Activated CD8-positive, alpha-beta memory T cell treated with anti-CD3 and anti-CD28 coated beads for 36 hours (primary cell): ENCODE results near the gene PAX7. TPM values are rescaled to one million over a fixed set of nuclear protein-coding genes. Genes with fewer than 3 reads are reported as not detected.
"Not testable (repeated sequence)": the region's sequence is repeated elsewhere in the genome, so short reads cannot be mapped to it uniquely, and the experiment has no call there.

Source experiments
- CTCF ChIA-PET: fragments of 350-600 bp; sonication (Branson Sonifier 250); formaldehyde crosslinking; loops from one replicate; lab custom pipeline; 2021; ENCODE audit warnings: antibody characterized with exemption; lab: Charles Lee
- POLR2A ChIA-PET: fragments of 350-600 bp; sonication (Branson Sonifier 250); formaldehyde crosslinking; loops from one replicate; lab custom pipeline; 2021; ENCODE audit warnings: antibody characterized with exemption; lab: Charles Lee
- total RNA-seq, 2 experiments: library from RNA; stranded (reverse); gene quantifications; one replicate each; pipeline ENCODE4 v1.2.3, GENCODE V29; 2021

PAX7 gene
- total RNA-seq, 2 experiments from 2014 or later: not detected

GRCh38 chr1:18736958-18737357, 106.3 kb downstream of the PAX7 start:
- ChIA-PET CTCF (no interaction called here), POLR2A (no interaction called here)

GRCh38 chr1:18738126-18738525, 107.5 kb downstream of the PAX7 start:
- ChIA-PET POLR2A (no interaction called here), CTCF (no interaction called here)

- ChIA-PET CTCF (no interaction called here), POLR2A (no interaction called here)
Observed at GRCh38 chr1:18738617-18739016, 108.0 kb downstream of the PAX7 start.

GRCh38 chr1:18739408-18739807, 108.8 kb downstream of the PAX7 start:
- ChIA-PET CTCF (no interaction called here), POLR2A (no interaction called here)

- POLR2A ChIA-PET: no interaction called here
- CTCF ChIA-PET: no interaction called here
Observed at GRCh38 chr1:18739897-18740296, 109.3 kb downstream of the PAX7 start.

GRCh38 chr1:18740617-18741016, 110.0 kb downstream of the PAX7 start:
- CTCF ChIA-PET: no interaction called here
- POLR2A ChIA-PET: no interaction called here

GRCh38 chr1:18743233-18743632, 112.6 kb downstream of the PAX7 start:
- POLR2A ChIA-PET: no interaction called here
- CTCF ChIA-PET: no interaction called here

GRCh38 chr1:18744381-18744780, 113.7 kb downstream of the PAX7 start:
- POLR2A ChIA-PET, CTCF ChIA-PET: not testable (repeated sequence)

- ChIA-PET CTCF (no interaction called here), POLR2A (no interaction called here)
Observed at GRCh38 chr1:18746981-18747380, 116.3 kb downstream of the PAX7 start.

- POLR2A ChIA-PET: no interaction called here
- CTCF ChIA-PET: no interaction called here
Observed at GRCh38 chr1:18747671-18748070, 117.0 kb downstream of the PAX7 start.

- POLR2A ChIA-PET: no interaction called here
- CTCF ChIA-PET: no interaction called here
Observed at GRCh38 chr1:18748435-18748834, 117.8 kb downstream of the PAX7 start.

- CTCF ChIA-PET: no interaction called here
- POLR2A ChIA-PET: no interaction called here
Observed at GRCh38 chr1:18749569-18749968, 118.9 kb downstream of the PAX7 start.

GRCh38 chr1:18750600-18750999, 120.0 kb downstream of the PAX7 start:
- ChIA-PET CTCF (interaction anchor here (1.0 kb wide), 1 partner anchor 22 kb away, joined by 3 read pairs; no protein-coding TSS in a partner anchor), POLR2A (no interaction called here)

- POLR2A ChIA-PET: no interaction called here
- CTCF ChIA-PET: no interaction called here
Observed at GRCh38 chr1:18751425-18751824, 120.8 kb downstream of the PAX7 start.

GRCh38 chr1:18752409-18752808, 121.8 kb downstream of the PAX7 start:
- POLR2A ChIA-PET: no interaction called here
- CTCF ChIA-PET: no interaction called here

GRCh38 chr1:18760156-18760555, 129.5 kb downstream of the PAX7 start:
- ChIA-PET POLR2A (no interaction called here), CTCF (no interaction called here)

GRCh38 chr1:18761948-18762840, 131.5 kb downstream of the PAX7 start:
- ChIA-PET POLR2A (no interaction called here), CTCF (no interaction called here)

GRCh38 chr1:18764362-18764761, 133.7 kb downstream of the PAX7 start:
- CTCF ChIA-PET: no interaction called here

GRCh38 chr1:18765725-18766124, 135.1 kb downstream of the PAX7 start:
- ChIA-PET POLR2A (no interaction called here), CTCF (no interaction called here)

More at GRCh38 chr1:18764362-18764761, 133.7 kb downstream of the PAX7 start:
- POLR2A ChIA-PET: no interaction called here

- ChIA-PET POLR2A (no interaction called here), CTCF (no interaction called here)
Observed at GRCh38 chr1:18766328-18766727, 135.7 kb downstream of the PAX7 start.

- POLR2A ChIA-PET, CTCF ChIA-PET: not testable (repeated sequence)
Observed at GRCh38 chr1:18767576-18767975, 136.9 kb downstream of the PAX7 start.
